Superior temporal gyrus (tissue), 1 donor: Measurements from ENCODE around the gene PCLAF.
"Not testable (repeated sequence)": the region's sequence is repeated elsewhere in the genome, so short reads cannot be mapped to it uniquely, and the experiment has no call there.

Source experiments
- DNase-seq: peaks from one replicate; pipeline ENCODE4 v3.0.0-alpha.2; 2016; ENCODE audit errors: extremely low spot score

The PCLAF gene, protein sequence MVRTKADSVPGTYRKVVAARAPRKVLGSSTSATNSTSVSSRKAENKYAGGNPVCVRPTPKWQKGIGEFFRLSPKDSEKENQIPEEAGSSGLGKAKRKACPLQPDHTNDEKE

DNA sequence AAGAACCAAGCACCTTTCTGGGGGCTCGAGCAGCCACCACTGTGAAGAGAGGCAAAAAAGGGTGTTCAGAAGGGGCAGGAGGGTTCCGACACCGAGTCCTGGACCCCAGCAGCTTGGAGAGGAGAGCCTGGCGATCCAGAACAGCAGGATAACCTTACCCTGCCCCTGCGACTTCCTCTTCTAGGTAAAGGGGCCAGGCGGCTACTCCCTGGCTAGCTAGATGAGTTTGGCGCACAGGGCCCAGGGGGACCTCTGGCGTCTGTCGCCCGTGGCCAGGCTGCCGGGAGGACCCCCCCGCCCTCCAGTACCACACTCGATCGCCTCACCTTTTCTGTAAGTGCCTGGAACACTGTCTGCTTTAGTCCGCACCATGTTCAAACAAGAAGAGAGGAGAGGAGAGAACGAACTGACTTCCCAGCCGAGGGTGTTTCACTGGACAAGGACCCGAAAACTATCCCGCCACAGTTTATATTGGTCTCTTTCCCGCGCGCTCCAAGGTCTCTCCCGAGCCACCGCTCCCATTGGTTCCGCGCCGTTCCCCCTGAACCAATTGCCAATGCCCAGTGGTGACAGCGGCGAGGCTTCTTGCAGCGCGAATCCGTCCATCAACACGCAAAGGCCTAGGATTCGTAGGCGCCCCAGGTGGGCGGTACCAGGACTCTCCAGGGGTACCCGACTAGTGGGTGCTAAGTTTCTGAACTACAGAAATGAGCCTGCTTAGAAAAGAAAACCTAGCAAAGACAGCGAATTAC lies at the start of gene PCLAF:
Gene PCLAF (minus strand): TSS at position 442 of the 752 bp plus-strand sequence. CDS start 70 bp downstream, at position 372.
- peak; percentile 93 for DNase-seq

DNA sequence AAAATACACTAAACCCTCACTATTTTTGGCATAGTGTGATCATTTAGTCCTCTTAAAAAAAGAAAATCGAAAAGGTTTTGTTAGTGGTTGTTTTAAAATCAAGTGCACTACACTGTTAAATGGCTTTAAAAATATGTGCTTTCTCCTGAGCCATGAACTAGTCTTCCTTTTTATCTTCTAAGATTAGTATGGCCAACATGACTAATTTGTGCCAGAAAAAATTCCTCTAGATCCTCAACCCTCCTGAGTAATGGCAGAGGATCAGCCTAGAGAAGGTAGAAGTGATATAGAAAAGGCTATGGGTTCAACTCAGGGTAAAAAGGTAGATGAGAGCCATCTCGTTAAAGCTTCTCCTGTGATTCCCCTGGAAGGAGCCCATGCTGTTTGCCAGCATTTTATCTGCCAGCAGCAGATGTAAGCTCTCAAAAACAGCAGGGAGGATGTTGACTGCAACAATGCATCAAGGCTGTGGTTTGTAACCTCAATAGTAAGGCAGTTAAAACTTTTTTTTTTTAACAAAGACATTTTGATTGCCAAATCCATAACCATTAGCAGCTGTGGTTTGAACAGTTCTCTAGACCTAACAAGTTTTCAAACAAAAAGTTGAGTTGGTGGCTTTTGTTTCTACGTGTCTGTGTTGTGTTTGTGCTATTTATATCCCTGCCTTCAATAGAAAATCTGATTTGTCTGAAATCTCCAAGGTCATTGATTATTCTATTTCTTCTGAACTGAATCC lies 48.9 kb upstream of the PCLAF start:
- no peak for DNase-seq

DNA sequence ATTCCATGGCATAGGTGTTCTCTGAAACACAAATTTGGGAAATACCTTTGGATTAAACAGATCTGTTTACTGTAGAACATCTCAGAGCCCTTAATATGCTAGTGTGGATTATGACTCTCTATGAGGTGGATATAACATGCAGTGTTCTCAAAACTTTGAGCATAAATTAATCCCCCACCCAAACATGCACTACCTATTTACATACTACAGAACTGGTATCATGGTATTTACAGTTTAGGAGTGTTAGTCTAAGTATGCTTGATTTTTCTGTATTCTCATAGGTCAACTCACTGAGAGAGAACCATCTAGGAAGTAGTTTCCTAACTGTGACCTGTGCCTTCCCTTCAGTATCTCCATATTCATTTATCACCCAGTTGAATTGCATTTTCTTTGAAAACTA lies 48.2 kb upstream of the PCLAF start:
- DNase-seq = no peak

DNA sequence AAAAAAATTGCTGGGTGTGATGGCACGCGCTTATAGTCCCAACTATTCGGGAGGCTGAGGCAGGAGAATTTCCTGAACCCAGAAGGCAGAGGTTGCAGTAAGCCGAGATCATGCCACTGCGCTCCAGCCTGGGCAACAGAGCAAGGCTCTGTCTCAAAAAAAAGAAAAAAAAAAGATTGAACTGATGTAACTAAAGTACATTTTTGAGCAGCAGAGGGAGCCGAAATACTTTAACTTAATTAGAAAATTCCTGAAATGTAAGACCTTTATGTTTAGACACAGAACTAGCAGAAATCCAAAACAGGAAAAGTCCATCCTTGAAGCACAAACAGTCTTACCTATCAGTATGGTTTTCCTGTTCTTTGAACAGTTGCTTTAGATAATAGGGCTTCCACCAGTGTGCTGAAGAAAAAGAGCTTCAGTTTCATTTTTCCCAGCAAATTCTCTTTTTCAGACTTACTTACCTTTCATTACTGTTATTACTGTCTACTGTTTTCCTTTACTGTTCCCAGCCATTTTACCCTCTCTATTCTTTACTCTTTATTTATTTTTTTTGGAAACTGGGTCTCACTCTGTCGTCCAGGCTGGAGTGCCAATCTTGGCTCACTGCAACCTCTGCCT lies 45.7 kb upstream of the PCLAF start:
- peak; percentile 83 for DNase-seq

DNA sequence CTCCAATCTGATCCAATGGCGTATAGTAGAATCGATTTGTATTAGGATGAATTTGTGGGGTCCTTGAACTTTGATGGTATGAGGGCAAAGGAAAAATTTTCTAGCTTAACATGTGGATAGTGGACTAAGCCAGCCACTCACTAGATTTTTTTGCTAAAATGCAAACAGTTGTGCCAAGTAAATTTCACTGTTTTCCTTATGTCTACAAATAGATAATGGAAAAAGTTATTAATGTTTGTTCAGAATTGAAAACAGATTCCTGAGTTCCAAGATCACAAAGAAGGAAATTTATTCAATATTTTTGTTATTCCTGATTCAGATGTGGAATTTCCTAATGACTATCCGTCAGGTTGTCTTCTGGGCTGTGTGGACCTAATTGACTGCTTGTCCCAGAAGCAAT lies 44.0 kb upstream of the PCLAF start:
- no peak for DNase-seq

DNA sequence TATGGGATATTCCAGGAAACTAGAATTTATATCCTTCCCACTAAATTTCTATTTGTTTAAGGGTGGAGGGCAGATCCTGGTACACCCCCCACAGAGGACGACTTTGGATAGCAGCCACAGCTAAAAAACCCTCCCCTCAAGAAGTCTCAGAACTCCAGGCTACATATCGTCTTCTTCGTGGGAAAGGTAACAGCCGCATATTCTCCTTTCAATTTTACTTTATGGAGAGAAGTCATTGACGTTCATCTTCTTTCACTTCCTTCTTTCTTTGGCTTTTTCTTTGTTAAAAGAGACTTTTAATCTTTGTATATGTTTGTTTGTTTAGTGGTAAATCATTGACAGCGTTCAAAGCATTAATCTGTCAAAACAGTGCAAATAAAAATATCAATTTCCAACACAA lies 42.7 kb upstream of the PCLAF start:
- no peak for DNase-seq

DNA sequence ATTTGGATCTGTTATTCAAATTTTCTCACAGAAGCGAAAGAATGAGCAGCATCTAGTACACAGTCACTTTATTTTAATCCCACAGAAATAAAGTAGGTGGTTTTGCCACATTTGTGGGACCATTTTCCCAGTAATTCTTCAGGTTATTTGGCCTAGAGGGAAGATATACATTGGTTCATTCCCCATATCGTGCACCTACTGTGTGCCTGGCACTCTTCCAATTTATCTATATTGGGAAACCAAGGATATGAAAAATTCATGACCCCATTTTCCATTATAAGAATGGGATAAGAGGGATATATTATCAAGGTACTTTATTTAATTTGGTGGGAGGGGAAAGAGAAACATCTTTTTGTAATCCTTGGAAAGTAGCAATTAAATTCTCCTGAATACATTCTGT lies 41.5 kb upstream of the PCLAF start:
- DNase-seq = no peak

DNA sequence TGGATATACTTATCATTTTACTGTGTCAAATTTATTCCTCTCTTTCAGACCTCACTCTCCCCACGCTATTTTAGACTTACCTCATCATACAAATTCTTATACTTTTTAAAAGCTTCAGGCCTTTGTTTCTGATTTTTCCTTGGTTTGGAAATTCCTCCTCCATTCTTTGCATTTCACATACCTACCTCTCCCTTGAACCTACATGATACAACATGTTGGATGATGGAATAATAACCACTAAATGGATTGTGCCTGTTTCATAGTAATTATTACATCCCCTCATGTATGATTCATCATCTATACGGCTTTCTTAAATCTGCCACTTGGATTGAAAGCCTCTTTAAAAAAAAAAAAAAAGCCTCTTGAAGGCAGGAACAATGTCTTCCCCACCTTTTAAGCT lies 31.0 kb upstream of the PCLAF start:
- DNase-seq = no peak

DNA sequence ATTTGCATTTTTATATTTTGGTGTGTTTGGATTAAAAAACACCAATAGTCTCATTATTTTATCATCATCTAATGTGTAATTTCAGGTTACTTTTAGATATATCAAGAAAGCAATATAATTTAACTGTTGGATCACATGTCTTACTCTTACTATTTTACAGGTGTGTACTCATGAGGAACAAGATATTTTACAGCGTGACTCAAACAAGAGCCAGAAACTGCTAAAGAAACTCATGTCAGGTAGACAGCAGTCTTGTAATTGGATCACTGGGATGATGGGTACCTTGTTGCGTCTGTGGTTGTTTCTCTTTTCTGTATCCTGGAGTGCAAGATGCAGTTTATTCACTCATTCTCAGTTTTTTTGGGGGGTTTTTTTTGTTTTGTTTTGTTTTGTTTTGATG lies 19.3 kb upstream of the PCLAF start:
- no peak for DNase-seq

DNA sequence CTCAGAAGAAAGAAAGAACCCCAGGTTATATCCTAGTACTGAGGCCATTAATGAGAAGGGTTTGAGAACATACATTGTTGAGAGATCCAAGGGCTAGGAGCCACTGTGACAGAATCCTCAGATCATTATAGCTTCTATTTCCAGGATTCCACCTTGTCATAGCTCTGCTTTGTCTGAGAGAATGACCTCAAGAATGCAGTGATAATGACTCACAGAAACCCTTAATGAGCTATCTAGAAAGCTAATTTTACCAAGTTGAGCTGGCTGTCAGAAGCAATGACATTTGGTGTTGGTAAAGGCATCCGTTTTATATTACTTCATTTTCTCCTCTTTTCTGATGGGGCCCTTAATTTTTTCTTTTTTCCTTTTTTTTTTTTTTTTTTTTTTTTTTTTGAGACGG lies 17.3 kb upstream of the PCLAF start:
- no peak for DNase-seq

DNA sequence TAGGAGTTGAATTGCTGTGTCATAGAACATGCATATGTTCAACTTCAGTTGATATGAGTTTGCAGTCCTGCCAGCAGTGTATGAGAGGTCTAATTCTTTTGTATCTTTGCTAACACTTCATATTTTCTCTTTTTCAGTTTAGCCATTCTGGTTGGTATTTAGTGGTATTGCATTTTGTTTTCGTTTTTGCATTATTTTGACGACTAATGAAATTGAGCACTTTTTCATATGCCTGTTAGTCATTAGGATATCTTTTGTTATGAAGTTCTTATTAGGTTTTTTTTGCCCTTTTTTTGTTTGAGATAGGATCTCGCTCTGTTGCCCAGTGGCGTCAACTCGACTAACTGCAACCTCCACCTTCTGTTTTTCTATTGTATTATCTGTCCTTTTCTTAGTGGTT lies 15.5 kb upstream of the PCLAF start:
- no peak for DNase-seq

DNA sequence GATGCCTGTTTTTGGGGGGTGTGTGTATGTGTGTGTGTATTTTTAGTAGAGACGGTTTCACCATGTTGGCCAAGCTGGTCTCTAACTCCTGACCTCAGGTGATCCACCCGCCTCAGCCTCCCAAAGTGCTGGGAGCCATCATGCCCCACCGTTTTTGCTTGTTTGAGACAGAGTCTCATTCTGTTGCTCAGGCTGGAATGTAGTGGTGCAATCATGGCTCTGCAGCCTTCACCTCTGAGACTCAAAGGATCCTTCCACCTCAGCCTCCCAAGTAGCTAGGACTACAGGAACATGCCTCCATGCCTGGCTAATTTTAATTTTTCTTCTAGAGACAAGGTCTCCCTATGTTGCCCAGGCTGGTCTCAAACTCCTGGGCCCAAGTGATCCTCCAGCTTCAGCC lies 11.2 kb upstream of the PCLAF start:
- not testable (repeated sequence) for DNase-seq

DNA sequence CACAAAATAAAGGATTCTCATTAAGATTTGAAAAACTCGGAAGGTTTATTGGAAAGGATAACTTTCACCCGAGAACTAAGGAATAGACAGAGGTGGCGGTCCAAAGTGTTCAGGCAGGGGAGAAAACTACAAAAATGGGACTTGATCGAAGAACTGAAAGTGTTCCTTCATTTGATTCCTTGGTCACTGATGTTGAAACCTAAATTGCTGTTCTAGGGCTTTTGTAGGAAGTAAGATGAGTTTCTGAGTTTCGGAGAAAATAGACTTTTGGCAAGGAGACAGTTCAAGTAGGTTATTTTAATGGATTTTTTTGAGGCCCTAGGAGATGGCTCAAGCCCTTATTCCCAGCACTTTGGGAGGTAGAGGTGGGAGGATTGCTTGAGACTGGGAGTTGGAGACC lies 7.8 kb upstream of the PCLAF start:
- no peak for DNase-seq

DNA sequence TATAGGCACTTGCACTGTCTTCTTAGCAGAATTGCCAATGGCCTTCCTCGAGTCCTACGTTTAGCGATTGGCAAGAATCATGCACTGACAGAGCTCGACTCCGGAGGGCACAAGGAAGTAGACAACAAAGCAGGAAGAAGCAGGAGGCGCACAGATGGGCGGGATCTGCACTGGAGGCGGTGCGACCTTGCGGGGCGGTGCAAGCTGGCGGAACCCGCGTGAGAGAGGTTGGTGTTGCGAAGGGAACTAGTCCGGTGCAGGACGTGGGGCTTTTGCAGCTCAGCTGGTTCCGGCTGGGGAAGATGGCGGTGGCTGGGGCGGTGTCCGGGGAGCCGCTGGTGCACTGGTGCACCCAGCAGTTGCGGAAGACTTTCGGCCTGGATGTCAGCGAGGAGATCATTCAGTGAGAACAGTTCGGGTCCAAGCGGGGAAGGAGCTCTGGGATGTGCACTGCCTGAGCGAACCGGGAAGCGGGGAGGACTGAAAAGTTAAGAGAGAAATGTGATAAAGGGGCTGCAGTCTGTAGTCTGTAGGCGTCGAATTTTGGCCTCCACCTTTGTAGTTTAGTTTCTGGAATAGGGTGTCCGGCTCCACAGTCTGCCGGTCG lies 6.4 kb upstream of the PCLAF start, which contains the start of gene TRIP4:
Gene TRIP4 (plus strand): TSS at position 275 of the 607 bp plus-strand sequence. CDS start 28 bp downstream, at position 303.
- peak; percentile 91 for DNase-seq

DNA sequence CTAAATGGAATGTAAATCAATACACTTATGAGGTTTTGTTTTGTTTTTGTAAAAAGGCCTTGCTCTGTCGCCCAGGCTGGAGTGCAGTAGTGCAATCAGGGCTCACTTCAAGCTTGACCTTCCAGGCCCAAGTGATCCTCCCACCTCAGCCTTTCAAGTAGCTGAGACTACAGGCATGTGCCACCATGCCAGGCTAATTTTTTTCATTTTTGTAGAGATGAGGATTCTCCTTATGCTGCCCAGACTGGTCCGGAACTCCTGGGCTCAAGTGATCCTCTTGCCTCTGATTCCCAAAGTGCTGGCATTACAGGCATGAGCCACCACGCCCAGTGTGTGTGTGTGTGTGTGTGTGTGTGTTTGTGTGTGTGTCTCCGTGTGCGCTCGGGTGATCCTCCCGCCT lies 5.0 kb upstream of the PCLAF start:
- no peak for DNase-seq

DNA sequence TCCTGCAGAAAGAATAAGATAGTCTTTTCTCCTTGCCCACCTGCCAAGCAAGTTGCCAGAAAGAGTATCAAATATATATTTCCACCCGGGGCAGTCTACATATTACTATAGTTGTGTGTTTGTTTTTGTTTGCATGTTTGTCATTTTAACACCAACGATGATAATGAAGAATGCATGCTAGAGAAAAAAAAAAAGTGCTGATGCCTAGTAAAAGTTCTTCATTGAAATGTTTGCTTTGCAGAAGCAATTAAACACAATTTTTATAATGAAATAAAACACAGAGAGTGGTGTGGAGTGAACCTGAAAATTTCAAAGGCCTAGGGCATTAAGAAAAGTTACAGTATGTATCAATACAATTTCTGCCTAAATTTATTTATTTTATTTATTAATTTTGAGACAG lies 2.5 kb upstream of the PCLAF start:
- no peak for DNase-seq

DNA sequence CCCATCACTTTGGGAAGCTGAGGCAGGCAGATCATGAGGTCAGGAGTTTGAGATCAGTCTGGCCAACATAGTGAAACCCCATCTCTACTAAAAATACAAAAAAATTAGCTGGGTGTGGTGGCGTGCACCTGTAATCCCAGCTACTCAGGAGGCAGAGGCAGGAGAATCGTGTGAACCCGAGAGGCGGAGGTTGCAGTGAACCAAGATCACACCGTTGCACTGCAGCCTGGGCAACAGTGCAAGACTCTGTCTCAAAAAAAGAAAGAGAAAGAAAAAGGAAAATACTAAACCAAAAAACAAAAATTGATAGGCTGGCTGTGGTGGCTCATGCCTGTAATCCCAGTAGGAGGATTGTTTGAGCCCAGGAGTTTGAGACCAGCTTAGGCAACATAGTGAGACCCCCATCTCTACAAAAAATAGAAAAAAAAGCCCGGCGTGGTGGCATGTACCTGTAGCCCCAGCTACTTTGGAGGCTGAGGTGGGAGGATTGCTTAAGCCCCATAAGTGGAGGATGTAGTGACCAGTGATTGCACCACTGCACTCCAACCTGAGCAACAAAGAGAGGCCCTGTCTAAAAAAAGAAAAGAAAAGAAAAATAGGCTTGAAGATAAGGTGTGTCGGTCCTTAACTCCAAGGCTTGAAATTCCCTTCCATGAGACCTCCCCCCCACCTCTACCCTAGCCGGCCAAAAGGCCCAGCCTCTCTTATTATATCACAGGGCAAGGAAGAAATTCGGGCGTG lies 941 bp downstream of the PCLAF start:
- DNase-seq = not testable (repeated sequence)

DNA sequence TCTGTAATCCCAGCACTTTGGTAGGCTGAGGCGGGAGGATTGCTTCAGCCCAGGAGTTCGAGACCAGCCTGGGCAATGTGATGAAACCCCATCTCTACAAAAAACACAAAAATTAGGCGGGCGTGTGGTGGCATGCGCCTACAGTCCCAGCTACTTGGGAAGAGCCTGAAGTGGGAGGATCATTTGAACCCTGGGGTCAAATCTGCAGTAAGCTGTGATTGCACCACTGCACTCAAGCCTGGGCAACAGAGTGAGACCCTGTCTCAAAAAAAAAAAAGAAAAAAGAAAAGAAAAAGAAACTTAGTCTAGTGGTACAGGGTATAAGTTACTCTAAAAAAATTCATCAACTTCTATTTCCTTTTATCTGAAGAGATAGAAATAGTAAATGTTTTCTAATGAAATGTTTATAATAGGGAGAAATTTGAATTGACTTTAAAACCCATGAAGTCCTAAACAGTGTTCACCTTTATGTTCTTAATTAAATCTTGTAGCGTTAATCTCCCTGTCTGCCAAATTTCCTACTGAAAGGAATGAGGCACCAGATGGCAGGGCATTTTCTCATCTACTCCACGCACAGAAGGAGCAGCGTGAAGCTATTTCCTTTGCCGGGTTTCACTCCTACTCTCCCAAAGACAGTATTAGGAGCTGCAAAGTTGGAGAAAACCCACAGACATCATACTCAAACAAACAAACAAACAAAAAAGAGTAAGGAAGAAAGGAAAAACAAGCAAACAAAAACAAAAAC lies 1.9 kb downstream of the PCLAF start:
- DNase-seq = no peak

DNA sequence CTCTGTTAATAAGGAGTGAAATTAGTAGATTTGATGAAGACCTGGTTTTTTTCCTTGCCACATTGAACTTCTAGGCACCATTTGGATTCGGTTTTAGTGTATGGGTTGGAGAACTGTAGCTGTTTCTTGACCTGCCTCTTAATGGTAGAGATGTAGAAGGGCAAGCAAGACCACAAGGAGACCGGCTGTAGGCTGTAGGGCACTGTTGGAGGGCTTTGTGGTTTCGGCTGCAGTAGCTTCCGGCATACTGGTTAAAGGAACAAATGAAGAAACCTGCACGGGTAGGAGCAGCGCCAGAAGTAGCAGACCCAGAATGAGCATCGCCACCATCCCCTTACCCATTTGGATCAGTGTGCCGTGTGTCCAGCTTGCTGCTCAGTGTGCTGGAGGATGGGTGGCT lies 7.9 kb downstream of the PCLAF start:
- no peak for DNase-seq

DNA sequence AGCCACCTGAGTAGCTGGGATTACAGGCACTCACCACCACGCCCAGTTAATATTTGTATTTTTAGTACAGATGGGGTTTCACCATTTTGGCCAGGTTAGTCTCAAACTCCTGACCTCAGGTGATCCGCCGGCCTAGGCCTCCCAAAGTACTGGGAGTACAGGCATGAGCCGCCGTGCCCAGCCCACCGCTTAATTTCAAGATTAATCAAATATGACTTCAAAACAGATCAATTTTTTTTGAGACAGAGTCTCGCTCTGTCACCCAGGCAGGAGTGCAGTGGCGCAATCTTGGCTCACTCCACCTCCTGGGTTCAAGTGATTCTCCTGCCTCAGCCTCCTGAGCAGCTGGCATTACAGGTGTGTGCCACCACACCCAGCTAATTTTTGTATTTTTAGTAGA lies 9.9 kb downstream of the PCLAF start:
- DNase-seq = not testable (repeated sequence)
